Amniotic stem cell (primary cell): ENCODE data around the gene TAF11L6.
"Not testable (repeated sequence)": the region's sequence is repeated elsewhere in the genome, so short reads cannot be mapped to it uniquely, and the experiment has no call there.

Experiments used
- DNase-seq: peaks from one replicate; lab custom pipeline; 2025; lab: John Stamatoyannopoulos, UW

Gene TAF11L6

GRCh38 chr5:17528369-17528768 is at the start of gene TAF11L6:
TAF11L6 (plus strand) TSS chr5:17528669.
- DNase-seq = not testable (repeated sequence)

GRCh38 chr5:17481378-17481777 is 47.1 kb upstream of the TAF11L6 start:
- no peak for DNase-seq

GRCh38 chr5:17482790-17483189 is 45.7 kb upstream of the TAF11L6 start:
- no peak for DNase-seq

GRCh38 chr5:17486464-17487173 is 41.9 kb upstream of the TAF11L6 start:
- not testable (repeated sequence) for DNase-seq

- DNase-seq = no peak
These were observed 41.3 kb upstream of the TAF11L6 start for GRCh38 chr5:17487174-17487512.

- not testable (repeated sequence) for DNase-seq
These were observed 37.2 kb upstream of the TAF11L6 start for GRCh38 chr5:17491257-17491656.

GRCh38 chr5:17492770-17493169 is 35.7 kb upstream of the TAF11L6 start:
- no peak for DNase-seq

GRCh38 chr5:17497446-17497845 is 31.0 kb upstream of the TAF11L6 start:
- DNase-seq = no peak

GRCh38 chr5:17497931-17498330 is 30.5 kb upstream of the TAF11L6 start, which contains the start of gene TAF11L2:
TAF11L2 (plus strand) TSS chr5:17498231.
- DNase-seq = not testable (repeated sequence)

- no peak for DNase-seq
These were observed 16.6 kb upstream of the TAF11L6 start for GRCh38 chr5:17511775-17512325.

GRCh38 chr5:17517526-17517925 is 10.9 kb upstream of the TAF11L6 start:
- not testable (repeated sequence) for DNase-seq

- DNase-seq = not testable (repeated sequence)
These were observed 10.4 kb upstream of the TAF11L6 start, which contains the start of gene TAF11L3 for GRCh38 chr5:17518067-17518466. TAF11L3 (plus strand) TSS chr5:17518367.

- DNase-seq = not testable (repeated sequence)
These were observed 9.0 kb upstream of the TAF11L6 start for GRCh38 chr5:17519508-17519907.

- DNase-seq = not testable (repeated sequence)
These were observed 7.0 kb upstream of the TAF11L6 start, which contains the start of gene TAF11L4 for GRCh38 chr5:17521501-17521900. TAF11L4 (plus strand) TSS chr5:17521801.

GRCh38 chr5:17524935-17525334 is 3.5 kb upstream of the TAF11L6 start, which contains the start of gene TAF11L5:
TAF11L5 (plus strand) TSS chr5:17525235.
- not testable (repeated sequence) for DNase-seq

GRCh38 chr5:17526504-17526903 is 2.0 kb upstream of the TAF11L6 start:
- DNase-seq = not testable (repeated sequence)
